Medulla oblongata (tissue), 1 donor: ENCODE results near the gene C6orf62.
A peak's percentile ranks its signal among the peaks of the same experiment; 100 is the strongest.
"Not testable (repeated sequence)": the region's sequence is repeated elsewhere in the genome, so short reads cannot be mapped to it uniquely, and the experiment has no call there.

Experiments used
- DNase-seq: peaks from one replicate; pipeline ENCODE4 v3.0.0-alpha.2; 2015; ENCODE audit errors: extremely low spot score

Gene C6orf62

DNA sequence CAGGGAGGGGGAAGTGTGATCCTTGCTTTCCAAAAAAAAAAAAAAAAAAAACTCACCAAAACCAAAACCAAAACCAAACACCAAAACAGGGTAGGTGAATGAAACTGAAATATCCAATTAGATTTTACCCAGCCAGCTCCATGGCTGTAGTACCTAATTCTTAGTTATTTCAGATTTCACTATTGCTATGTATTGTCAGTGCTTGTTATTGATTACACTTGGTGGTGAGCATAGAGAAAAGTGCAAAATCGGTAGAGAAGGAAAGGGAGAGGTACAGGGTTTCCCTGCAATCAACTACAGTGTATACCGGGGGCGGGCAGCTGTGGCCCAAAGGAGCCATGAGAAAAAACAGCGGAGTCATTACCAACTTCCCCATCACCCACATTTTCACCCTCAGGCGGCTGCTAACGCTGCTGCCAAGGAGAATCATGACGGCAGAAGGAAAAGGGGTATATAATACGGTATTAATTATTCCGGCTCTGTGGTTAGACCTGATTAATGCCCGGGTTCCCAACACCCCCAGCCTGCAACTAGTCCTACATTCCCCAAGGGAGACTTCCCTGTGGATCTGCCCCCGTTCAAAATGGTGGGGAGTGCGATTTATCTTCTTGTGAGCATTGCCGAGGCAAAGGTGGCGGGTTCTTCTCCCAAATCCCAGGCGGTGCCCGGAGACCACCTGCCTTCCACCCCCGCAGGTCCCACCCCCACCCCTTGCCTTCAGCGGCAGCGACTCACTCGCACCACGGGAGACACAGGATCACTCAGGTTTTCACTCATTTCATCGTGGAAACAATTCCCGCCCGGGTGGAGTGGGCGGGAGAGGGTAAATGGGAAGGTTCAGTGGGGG is at the start of gene C6orf62:
Gene C6orf62, minus strand, starts transcription at position 30 of the 847 bp plus-strand sequence. CDS start 486 bp downstream, outside the sequence.
- DNase-seq = peak; percentile 45

DNA sequence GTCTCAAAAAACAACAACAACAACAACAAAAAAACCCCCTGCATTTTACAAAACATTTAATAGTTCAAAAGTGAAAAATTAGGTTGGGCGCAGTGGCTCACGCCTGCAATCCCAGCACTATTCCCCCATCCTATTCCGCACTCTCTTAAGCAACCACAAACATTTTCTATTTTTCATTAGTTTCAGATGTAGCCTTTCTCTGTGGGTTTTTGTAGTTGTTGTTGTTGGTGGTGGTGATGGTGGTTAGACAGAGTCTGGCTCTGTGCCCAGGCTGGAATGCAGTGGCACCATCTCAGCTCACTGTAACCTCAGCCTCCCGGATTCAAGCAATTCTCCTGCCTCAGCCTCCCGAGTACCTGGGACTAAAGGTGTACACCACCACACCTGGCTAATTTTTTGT is 49.4 kb upstream of the C6orf62 start:
- DNase-seq = no peak

DNA sequence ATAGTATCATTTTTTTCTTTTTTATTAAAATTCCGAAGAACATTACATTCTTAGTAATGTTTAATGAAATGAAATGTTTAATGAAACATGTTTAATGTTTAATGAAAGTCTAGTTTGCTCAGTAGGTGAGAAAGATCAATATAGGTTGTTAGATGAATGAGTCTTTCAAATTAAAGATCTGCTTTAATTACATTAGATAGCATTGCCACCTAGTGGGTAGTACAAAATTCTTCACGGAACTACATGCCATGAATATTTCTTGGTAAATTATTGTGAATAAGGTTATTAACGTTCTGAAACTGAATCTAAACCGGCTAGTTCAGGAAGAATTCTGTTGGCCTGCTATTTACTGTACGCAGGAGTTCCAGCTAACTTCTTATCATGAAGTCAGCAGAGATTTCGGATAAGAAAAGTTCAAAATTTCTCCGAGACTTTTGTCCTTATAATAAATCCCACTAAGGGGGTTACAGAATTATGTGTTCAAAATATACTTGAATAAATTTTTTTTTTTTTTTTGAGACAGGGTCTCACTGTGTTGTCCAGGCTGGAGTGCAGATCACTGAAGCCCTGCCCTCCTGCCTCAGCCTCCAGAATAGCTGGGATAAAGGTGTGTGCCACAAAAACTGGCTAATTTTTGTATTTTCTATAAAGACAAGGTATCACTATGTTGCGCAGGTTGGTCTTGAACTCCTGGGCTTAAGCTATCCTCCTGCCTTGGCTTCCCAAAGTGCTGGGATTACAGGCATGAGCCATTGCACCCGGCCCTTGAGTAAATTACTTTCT is 47.9 kb upstream of the C6orf62 start:
- peak; percentile 50 for DNase-seq

DNA sequence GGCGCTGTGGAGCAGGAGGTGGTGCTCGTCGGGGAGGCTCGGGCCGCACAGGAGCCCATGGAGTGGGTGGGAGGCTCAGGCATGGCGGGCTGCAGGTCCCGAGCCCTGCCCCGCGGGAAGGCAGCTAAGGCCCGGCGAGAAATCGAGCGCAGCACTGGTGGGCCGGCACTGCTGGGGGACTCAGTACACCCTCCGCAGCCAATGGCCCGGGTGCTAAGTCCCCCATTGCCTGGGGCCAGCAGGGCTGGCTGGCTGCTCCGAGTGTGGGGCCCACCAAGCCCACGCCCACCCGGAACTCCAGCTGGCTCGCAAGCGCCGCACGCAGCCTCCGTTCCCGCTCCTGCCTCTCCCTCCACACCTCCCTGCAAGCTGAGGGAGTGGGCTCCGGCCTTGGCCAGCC is 47.0 kb upstream of the C6orf62 start:
- not testable (repeated sequence) for DNase-seq

DNA sequence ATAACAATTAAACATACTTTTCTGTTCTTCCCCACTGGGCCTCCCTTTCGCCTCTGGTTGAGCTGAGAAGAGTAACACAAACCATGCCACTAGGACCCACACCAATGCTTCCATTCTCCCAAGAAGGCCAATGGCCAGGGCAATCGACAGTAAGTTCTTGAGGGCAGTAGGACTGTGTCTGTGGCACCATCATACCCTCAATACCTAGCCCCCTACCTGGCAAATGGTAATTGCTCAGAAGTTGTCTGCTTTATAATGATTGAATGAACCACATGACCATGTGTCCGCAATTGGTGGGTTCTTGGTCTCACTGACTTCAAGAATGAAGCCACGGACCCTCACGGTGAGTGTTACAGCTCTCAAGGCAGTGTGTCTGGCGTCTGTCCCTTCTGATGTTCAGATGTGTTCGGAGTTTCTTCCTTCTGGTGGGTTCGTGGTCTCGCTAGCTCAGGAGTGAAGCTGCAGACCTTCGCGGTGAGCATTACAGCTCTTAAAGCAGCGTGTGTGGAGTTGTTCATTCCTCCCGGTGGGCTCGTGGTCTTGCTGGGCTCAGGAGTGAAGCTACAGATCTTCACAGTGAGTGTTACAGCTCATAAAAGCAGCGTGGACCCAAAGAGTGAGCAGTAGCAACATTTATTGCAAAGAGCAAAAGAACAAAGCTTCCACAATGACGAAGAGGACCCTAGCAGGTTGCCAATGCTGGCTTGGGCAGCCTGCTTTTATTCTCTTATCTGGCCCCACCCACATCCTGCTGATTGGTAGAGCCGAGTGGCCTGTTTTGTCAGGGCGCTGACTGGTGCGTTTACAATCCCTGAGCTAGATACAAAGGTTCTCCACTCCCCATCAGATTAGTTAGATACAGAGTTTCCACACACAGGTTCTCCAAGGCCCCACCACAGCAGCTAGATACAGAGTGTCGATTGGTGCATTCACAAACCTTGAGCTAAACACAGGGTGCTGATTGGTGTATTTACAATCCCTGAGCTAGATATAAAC is 46.2 kb upstream of the C6orf62 start:
- not testable (repeated sequence) for DNase-seq

GRCh38 chr6:24763578-24763977 is 44.6 kb upstream of the C6orf62 start:
- no peak for DNase-seq

GRCh38 chr6:24761851-24762250 is 42.9 kb upstream of the C6orf62 start:
- no peak for DNase-seq

DNA sequence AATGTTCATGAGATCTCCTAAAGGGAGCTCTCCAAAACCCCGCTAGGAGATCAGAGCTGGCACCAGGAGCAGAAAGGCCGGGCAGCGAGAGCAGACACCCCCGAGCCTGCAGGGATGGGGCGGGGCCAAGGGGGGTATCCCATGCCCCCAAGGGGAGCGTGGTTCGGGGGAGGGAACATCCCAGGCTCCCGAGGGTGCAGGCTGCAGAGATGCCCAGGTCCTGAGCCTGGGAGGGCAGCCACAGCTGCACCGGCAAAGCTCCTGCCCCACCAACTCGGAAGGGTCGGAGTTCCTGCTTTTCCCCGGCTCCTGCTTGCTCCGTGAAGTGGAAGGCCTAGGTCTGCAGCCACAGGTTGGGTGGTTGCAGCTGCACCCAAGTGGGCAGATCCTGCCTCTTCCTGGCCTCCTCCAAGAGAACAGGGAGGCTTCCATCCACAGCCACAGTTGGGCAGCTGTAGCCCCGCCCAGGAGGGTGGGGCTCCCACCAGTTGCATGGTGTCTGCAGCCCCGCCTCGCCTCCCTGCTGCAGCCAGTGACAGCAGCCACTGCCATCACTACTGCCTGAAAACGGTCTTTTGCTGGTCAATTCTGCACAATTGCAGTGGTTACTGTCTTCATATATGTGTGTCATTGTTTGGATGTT is 42.4 kb upstream of the C6orf62 start:
- no peak for DNase-seq

DNA sequence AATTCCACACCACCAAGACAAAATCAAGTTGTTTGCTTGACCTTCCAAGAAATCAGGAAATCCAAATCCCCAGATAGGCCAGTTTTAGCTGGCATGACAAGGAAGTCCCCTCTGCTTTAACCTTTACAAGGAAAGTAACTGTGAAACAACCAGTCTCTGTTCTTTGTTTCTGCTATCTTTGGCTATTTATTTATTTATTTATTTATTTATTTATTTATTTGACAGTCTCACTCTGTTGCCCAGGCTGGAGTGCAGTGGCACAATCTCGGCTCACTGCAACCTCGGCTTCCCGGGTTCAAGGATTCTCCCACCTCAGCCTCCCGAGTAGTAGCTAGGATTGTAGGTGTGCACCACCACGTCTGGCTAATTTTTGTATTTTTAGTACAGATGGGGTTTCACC is 41.3 kb upstream of the C6orf62 start:
- DNase-seq = no peak

DNA sequence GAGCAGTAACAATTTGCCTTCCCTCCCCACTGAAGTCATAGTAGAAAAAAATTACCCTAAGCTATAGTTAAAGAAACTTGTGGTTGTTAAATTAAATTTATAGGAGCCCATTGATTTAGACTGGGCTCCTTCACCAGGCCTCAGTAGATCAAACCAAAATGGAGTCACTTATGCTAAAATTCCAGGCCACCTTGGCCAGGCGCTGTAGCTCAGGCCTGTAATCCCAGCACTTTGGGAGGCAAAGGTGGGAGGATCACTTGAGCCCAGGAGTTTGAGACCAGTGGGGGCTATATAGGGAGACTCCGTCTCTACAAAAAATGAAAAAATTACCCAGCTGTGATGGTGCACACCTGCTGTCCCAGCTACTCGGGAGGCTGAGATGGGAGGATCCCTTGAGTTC is 40.8 kb upstream of the C6orf62 start:
- no peak for DNase-seq

DNA sequence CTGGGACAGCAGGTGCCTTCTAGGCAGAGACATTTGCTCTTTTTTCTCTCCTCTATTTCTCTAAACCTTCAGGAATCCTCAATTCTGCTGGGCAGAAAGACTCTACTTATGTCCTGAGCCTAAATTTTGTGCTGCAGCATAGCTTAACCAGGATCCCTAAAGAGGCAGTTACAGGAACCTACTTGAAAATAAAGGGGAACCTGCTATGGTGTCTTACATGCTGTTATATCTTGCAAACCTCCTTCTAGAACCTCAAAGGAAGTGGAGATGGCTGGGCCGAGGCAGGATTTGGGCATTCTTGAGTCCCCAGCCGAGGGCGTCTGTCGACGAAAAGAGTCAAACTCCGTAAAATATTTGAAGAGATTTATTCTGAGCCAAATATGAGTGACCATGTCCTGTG is 38.7 kb upstream of the C6orf62 start:
- peak; percentile 26 for DNase-seq

- DNase-seq = no peak
Observed at GRCh38 chr6:24755279-24755678, 36.3 kb upstream of the C6orf62 start.

DNA sequence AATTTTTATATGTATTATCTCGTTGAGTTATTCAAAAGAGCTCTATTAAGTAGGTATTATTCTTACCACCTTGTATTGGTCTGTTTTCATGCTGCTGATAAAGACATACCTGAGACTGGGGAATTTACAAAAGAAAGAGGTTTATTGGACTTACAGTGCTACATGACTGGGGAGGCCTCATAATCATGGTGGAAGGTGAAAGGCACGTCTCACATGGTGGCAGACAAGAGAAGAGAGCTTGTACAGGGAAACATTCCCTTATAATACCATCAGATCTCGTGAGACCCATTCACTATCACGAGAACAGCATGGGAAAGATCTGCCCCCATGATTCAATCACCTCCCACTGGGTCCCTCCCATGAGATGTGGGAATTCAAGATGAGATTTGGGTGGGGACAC is 35.4 kb upstream of the C6orf62 start:
- not testable (repeated sequence) for DNase-seq

- DNase-seq = no peak
Observed at GRCh38 chr6:24753545-24753944, 34.6 kb upstream of the C6orf62 start.

- no peak for DNase-seq
Observed at GRCh38 chr6:24752917-24753492, 34.1 kb upstream of the C6orf62 start.

DNA sequence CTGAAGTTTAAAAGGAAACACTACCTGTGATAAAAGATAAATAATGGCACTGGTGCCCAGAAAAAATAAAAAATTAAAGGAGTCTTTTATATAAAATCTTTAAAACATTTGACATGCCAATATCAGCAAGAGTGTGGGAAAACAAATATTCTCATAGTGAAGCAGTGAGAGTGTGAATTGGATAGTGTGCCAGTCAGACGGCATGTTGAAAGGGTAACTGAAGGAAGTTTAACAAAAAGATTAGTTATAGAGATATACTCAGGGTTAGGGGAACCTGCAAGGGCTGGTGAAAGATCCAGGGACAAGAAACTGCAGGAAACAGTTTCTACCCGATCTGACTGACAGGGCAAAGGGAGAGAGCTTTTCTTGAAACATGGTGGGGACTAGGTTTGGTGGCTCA is 33.5 kb upstream of the C6orf62 start:
- DNase-seq = no peak

DNA sequence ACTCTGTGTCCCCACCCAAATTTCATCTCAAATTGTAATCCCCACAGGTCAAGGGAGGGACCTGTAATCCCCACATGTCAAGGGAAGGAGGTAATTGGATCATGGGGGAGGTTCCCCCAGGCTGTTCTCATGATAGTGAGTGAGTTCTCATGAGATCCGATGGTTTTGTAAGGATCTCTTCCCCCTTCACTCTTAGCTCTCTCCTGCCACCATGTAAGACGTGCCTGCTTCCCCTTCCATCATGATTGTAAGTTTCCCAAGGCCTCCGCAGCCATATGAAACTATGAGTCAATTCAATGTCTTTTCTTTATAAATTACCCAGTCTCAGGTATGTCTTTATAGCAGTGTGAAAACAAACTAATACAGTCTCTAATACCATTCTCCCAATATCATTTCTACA is 31.9 kb upstream of the C6orf62 start:
- DNase-seq = not testable (repeated sequence)

GRCh38 chr6:24749297-24749696 is 30.3 kb upstream of the C6orf62 start:
- peak; percentile 45 for DNase-seq

GRCh38 chr6:24744911-24745310 is 26.0 kb upstream of the C6orf62 start:
- peak; percentile 83 for DNase-seq

DNA sequence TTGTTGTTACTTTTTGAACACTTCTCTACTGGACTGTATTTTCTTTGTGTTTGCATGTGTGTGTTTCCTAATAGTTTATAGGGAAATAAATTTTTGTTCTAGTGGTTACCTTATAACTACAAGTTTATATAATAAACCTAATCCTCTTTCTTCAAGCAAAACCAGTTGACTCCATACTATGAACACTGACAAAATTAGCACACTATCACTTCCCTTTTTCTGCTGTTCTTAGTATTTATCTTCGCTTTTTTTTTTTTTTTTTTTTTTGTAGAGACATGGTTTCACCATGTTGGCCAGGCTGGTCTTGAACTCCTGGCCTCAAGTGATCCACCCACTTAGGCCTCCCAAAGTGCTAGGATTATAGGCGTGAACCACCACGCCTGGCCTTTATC is 25.0 kb upstream of the C6orf62 start:
- DNase-seq = peak; percentile 50
